Dedifferentiated amniotic fluid mesenchymal stem cell (primary cell): ENCODE results near the gene FILIP1.

Experiments
- DNase-seq: peaks from one replicate; pipeline ENCODE4 v3.0.0-alpha.2; 2016; ENCODE audit errors: extremely low spot score

Gene FILIP1

DNA sequence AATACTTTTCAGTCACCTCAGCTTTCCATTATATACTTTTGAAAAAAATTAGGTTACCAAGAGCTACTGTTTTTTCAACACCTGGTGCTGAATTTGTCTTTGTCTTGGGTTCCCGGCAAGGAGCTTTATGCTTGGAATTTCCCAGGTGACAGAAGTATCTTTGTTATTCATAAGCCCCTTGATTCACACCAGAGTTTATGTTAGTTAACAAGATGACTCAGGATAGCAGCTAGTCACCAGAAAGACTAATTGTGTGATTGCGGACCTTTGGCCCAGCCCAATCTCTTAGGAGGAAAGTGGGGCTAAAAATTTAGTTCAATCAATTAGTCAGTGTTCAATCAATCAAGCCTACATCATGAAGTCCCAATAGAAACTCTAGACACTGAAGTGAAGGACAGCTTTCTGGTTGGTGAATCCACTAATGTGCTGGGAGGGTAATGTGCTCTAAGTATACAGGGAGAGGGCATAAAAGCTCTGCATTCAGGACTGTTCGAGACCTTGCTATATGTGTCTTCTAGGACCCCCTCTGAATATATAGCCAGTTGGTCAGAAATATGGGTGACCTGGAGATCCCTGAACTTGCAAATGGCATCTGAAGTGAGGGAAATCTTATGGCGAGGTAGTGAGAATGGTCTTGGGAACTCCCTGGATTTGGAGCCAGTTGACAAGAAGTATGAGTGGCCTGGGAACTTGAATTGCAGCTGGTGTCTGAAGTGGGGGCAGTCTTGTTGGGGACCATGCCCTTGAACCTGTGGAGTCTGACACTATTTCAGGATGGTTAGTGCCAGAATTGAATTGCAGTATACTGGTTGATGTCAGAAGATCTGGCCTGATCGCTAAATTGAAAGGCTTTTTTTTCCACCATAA, 225.2 kb downstream of the FILIP1 start:
- no peak for DNase-seq

GRCh38 chr6:75267461-75267860, 226.1 kb downstream of the FILIP1 start:
- DNase-seq, result no peak

DNA sequence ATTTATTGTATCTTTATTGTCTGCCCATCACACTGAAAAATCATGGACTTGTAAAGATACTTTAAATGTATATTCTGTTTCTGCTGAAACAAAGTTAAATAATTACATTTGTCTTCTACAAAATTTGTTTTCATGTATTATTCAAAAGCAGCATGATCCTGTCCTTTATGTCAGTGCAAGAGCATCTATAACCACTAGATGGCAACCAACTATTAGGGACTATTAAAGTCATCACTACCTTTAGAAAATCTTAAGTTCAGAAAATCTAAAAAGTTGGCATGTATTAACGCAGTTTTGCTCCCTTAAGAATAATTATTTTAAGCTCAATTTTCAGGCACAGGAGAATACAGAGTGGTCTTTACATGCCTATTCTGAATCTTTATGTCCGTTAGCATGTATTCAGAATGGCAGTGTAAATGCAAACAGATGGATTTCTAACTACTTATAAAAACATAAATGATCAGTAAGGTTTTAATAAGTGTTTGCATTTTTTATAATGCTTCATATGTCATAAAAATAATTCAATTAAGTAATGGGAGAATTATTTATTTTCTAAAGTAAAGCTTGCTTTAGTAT, 226.8 kb downstream of the FILIP1 start:
- peak; percentile 71 for DNase-seq

DNA sequence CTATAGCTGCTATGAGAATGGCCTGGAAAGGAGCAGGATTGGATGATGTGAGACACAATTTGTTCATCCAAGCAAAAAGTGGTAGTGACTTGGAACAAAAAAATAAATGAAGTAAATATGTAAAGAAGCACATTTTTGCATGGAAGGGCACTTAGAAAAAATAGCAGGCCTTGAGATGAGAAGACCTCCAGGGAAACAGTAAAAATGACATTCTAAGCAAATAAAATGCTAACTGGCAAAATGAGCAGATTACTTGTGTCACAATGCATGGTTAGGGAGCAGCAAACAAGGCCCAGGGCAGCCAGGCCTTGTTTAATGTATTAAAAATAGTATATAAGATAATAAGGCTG, 230.2 kb downstream of the FILIP1 start:
- DNase-seq, result no peak

DNA sequence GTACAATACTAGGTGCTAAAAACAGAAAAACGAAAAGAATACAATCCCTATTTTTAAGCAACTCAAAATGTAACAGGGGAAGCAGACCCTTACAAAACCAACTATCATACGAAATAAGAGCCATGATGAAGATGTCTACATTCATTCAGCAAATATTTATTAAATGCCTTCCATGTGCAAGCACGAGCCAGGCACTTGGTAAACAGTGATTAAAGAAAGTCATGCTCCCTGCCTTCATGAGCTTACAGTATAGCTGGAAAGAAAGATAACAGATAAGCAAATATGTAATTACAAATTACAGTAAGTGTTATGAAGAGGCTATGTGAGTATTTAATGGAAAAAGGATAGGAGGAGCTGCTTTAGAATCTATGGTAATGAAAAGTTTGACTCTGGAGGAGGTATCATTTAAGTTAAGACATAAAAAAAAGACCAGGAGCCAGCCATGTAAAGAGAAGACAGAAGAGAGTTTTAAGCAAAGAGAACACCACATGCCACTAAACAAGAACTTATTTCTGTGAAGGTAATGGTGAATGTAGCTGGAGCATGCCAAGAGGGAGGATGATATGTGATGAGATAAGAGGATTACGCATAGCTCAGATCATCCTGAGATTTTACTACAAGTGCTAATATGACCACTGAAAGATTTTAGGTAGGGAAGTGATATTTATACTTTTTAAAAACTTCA, 230.7 kb downstream of the FILIP1 start:
- no peak for DNase-seq

GRCh38 chr6:75261299-75261698, 232.3 kb downstream of the FILIP1 start:
- no peak for DNase-seq

GRCh38 chr6:75257343-75258087, 236.1 kb downstream of the FILIP1 start:
- no peak for DNase-seq

- DNase-seq, result no peak
These were observed 243.0 kb downstream of the FILIP1 start for GRCh38 chr6:75250552-75250951.

DNA sequence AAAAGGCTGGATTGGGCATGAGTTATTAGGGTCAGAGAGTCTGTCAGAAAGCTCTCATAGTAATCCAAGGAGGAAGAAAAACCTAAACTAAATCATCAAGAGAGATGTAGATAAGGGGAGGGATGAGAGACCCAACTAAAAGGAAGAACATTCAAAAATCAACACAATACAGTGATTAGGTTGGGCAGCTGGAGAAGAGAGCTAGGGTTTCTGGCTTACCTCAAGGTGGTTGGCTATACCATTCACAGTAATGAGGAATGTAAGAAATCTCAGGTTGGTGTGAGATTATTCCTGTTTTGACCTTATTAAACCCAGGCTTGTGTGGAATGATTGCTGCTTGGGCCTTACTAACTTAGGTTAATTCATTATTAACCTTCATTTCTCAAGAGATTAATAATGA, 243.8 kb downstream of the FILIP1 start:
- DNase-seq, result no peak

GRCh38 chr6:75246386-75246785, 247.2 kb downstream of the FILIP1 start:
- no peak for DNase-seq

DNA sequence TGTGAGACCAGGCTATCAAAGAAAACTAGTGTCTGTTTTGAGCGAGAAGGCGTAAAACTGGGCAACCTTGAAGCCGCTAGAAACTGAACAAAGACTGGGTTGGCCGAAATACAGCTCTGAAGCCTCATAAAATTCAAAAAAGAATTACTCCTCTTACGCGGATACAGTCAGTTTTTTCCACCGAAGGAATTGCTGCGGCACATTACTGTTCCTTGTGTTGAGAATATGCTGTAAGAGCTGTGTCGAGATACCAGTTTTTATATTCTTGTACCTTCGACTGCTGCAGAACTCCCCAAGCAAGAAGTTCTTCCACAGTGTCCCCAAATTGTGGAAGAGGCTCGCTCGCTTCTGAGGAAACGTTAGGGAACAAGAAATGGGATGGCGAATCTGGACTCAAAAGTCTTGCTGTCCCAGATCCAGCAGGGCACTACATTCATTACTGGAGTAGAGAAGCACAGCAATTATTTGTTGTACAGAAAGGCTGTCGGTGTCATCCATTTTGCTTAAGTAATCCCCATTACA, 249.5 kb downstream of the FILIP1 start:
- DNase-seq, result no peak

GRCh38 chr6:75243333-75244062, 250.1 kb downstream of the FILIP1 start, which contains the start of gene COX7A2:
Gene COX7A2, minus strand, starts transcription at chr6:75243801. Its CDS starts 67 bp downstream, at chr6:75243734.
- peak; percentile 98 for DNase-seq
